GM23248 (cell line): ENCODE data around the gene ECT2L. TPM values are rescaled to one million over a fixed set of nuclear protein-coding genes. Genes with fewer than 3 reads are reported as not detected.

Experiments used
- DNase-seq: peaks from one replicate; pipeline ENCODE4 v3.0.0-alpha.2; 2015
- H2AFZ ChIP-seq: fragments of 200-600 bp; sonication (generic); 2 replicates; pipeline ENCODE4 v1.6.1; 2016; ENCODE audit warnings: antibody characterized with exemption
- H3F3A ChIP-seq: fragments of 200-600 bp; sonication (generic); 2 replicates; pipeline ENCODE4 v1.6.1; 2016; ENCODE audit warnings: mild to moderate bottlenecking, antibody characterized with exemption, mixed run types; ENCODE audit not compliant: insufficient read depth
- H3K27ac ChIP-seq: fragments of 200-600 bp; sonication (generic); 2 replicates; pipeline ENCODE4 v1.5.1; 2016; ENCODE audit warnings: mild to moderate bottlenecking
- H3K27me3 ChIP-seq: fragments of 200-600 bp; sonication (generic); replicated peaks from 2 replicates; pipeline ENCODE4 v1.6.1; 2016; ENCODE audit warnings: mild to moderate bottlenecking; ENCODE audit not compliant: insufficient read depth
- H3K36me3 ChIP-seq: fragments of 200-600 bp; sonication (generic); 2 replicates; pipeline ENCODE4 v1.6.1; 2016; ENCODE audit warnings: low read depth, mild to moderate bottlenecking
- H3K4me1 ChIP-seq: fragments of 200-600 bp; sonication (generic); 2 replicates; pipeline ENCODE4 v1.6.1; 2016; ENCODE audit warnings: mild to moderate bottlenecking; ENCODE audit not compliant: insufficient read depth
- H3K4me2 ChIP-seq: fragments of 200-600 bp; sonication (generic); one replicate; pipeline ENCODE4 v1.6.1; 2016; ENCODE audit warnings: mild to moderate bottlenecking; ENCODE audit not compliant: unreplicated experiment
- H3K4me3 ChIP-seq: fragments of 200-600 bp; sonication (generic); 2 replicates; pipeline ENCODE4 v1.5.1; 2016; ENCODE audit warnings: mild to moderate bottlenecking
- H3K79me2 ChIP-seq: fragments of 200-600 bp; sonication (generic); 2 replicates; pipeline ENCODE4 v1.6.1; 2016; ENCODE audit warnings: mild to moderate bottlenecking; ENCODE audit not compliant: insufficient read depth
- H3K9ac ChIP-seq: fragments of 200-600 bp; sonication (generic); 2 replicates; pipeline ENCODE4 v1.6.1; 2016; ENCODE audit warnings: mild to moderate bottlenecking
- H3K9me2 ChIP-seq: fragments of 200-600 bp; sonication (generic); 2 replicates; pipeline ENCODE4 v1.6.1; 2016; ENCODE audit warnings: mixed run types, mild to moderate bottlenecking, moderate library complexity; ENCODE audit not compliant: insufficient read depth
- H3K9me3 ChIP-seq: fragments of 200-600 bp; sonication (generic); one replicate; pipeline ENCODE4 v1.6.1; 2017; ENCODE audit warnings: low read depth
- H4K20me1 ChIP-seq: fragments of 200-600 bp; sonication (generic); 2 replicates; pipeline ENCODE4 v1.6.0; 2016; ENCODE audit not compliant: insufficient read depth
- EZH2 ChIP-seq: fragments of 200-600 bp; sonication (generic); IDR thresholded peaks from 2 replicates; pipeline ENCODE4 v1.6.1; 2018; ENCODE audit warnings: antibody characterized with exemption, mild to moderate bottlenecking; ENCODE audit not compliant: insufficient read depth, poor library complexity, severe bottlenecking
- EZH2phosphoT487 ChIP-seq: fragments of 200-600 bp; sonication (generic); IDR thresholded peaks from 2 replicates; pipeline ENCODE4 v1.6.1; 2018; ENCODE audit warnings: antibody characterized with exemption, moderate library complexity, mild to moderate bottlenecking, low read depth; ENCODE audit not compliant: insufficient read depth
- WGBS, 2 experiments: methylation state at CpG; one replicate each; pipeline ENCODE4 v1.1.6; 2015 to 2017; ENCODE audit warnings: low lambda C conversion rate in 2 of 2, low coverage in 1 of 2; ENCODE audit errors: missing lambda C conversion rate in 2 of 2; 5-methylcytosine and 5-hydroxymethylcytosine counted together
- in situ Hi-C: fragments of 300-500 bp; cut with MboI; formaldehyde crosslinking; loops from 2 replicates; pipeline ENCODE4 v1.15.0; 2020
- polyA plus RNA-seq: library from polyadenylated mRNA; unstranded; fragments of >200 nt; fragmentation: Nextera tagmentation; extraction: Ambion mirVana; gene quantifications from 2 replicates; pipeline ENCODE4 v1.2.1, GENCODE V29; 2016
- total RNA-seq: library from RNA; depleted of rRNA; stranded (reverse); fragments of >200 nt; shearing (Covaris generic); gene quantifications from 2 replicates; pipeline ENCODE4 v1.2.3, GENCODE V29; 2014

Gene ECT2L
- total and polyA plus RNA-seq, 2 experiments from 2014 or later, result not detected

GRCh38 chr6:138896104-138896756, 100.3 kb downstream of the ECT2L start:
- Histone ChIP-seq H3K9me2 (no peaks in the 10 kb centered on the region), H3K27me3 (no peaks in the 10 kb centered on the region), H3K36me3 (0 out of 2 replicates have a peak, but pooled peaks cover 8% of the 10 kb centered on the region), H3K4me1 (no peaks in the 10 kb centered on the region), H3K79me2 (no peaks in the 10 kb centered on the region), H3K27ac (no peak overlapping the region), H3K4me3 (no peak overlapping the region), H3K9ac (no peak overlapping the region), H4K20me1 (no peaks in the 10 kb centered on the region), H3K4me2 (no peak overlapping the region), H3F3A (no peaks in the 10 kb centered on the region), H3K9me3 (no peaks in the 10 kb centered on the region), H2AFZ (no peak overlapping the region)
- no peak for DNase-seq
- TF ChIP-seq EZH2 (no peak), EZH2phosphoT487 (no peak)
- WGBS, 2 experiments, result 96 to 97% methylated on average over 8 of the region's 8 CpGs
- in situ Hi-C loops, result no loop called here

GRCh38 chr6:138897031-138897430, 101.1 kb downstream of the ECT2L start:
- Histone ChIP-seq H2AFZ (no peak overlapping the region), H3K9me2 (no peaks in the 10 kb centered on the region), H3K9ac (no peak overlapping the region), H3K4me1 (no peaks in the 10 kb centered on the region), H3K79me2 (no peaks in the 10 kb centered on the region), H3K9me3 (no peaks in the 10 kb centered on the region), H4K20me1 (no peaks in the 10 kb centered on the region), H3K4me2 (no peak overlapping the region), H3K4me3 (no peak overlapping the region), H3K27me3 (no peaks in the 10 kb centered on the region), H3K27ac (no peak overlapping the region), H3K36me3 (peaks cover 13% of the 10 kb centered on the region; the same call in 1 of the 2 replicates), H3F3A (no peaks in the 10 kb centered on the region)
- in situ Hi-C loops, result no loop called here
- TF ChIP-seq EZH2 (no peak), EZH2phosphoT487 (no peak)
- DNase-seq, result no peak

- TF ChIP-seq EZH2phosphoT487 (no peak), EZH2 (no peak)
- 86 to 87% methylated on average over 7 of the region's 7 CpGs for WGBS, 2 experiments
- no peak overlapping the region for H3K4me3 ChIP-seq
- no peak overlapping the region for H3K9ac ChIP-seq
- H3K4me1 ChIP-seq, result no peaks in the 10 kb centered on the region
- no peak overlapping the region for H2AFZ ChIP-seq
- no peaks in the 10 kb centered on the region for H3K27me3 ChIP-seq
- H4K20me1 ChIP-seq, result no peaks in the 10 kb centered on the region
- no peaks in the 10 kb centered on the region for H3K9me3 ChIP-seq
- H3K9me2 ChIP-seq, result no peaks in the 10 kb centered on the region
- no peak overlapping the region for H3K4me2 ChIP-seq
- in situ Hi-C loops, result no loop called here
- H3K27ac ChIP-seq, result no peak overlapping the region
- no peaks in the 10 kb centered on the region for H3K79me2 ChIP-seq
- H3K36me3 ChIP-seq, result peaks cover 43% of the 10 kb centered on the region
- DNase-seq, result no peak
- H3F3A ChIP-seq, result no peaks in the 10 kb centered on the region
Measured at GRCh38 chr6:138907167-138907566, 111.3 kb downstream of the ECT2L start.

- no peak overlapping the region for H2AFZ ChIP-seq
- no peaks in the 10 kb centered on the region for H3K79me2 ChIP-seq
- H3K4me1 ChIP-seq, result no peaks in the 10 kb centered on the region
- in situ Hi-C loops, result no loop called here
- no peak overlapping the region for H3K4me2 ChIP-seq
- H3K9me3 ChIP-seq, result no peaks in the 10 kb centered on the region
- H3K27me3 ChIP-seq, result no peaks in the 10 kb centered on the region
- no peaks in the 10 kb centered on the region for H4K20me1 ChIP-seq
- no peaks in the 10 kb centered on the region for H3K9me2 ChIP-seq
- H3K36me3 ChIP-seq, result peaks cover 32% of the 10 kb centered on the region
- DNase-seq, result no peak
- H3F3A ChIP-seq, result no peaks in the 10 kb centered on the region
- no peak overlapping the region for H3K4me3 ChIP-seq
- no peak overlapping the region for H3K27ac ChIP-seq
- no peak for TF ChIP-seq EZH2
- no peak for TF ChIP-seq EZH2phosphoT487
- WGBS, 2 experiments, result 83 to 86% methylated on average over 4 of the region's 4 CpGs
- no peak overlapping the region for H3K9ac ChIP-seq
Measured at GRCh38 chr6:138909511-138909910, 113.6 kb downstream of the ECT2L start.

GRCh38 chr6:138909975-138910374, 114.1 kb downstream of the ECT2L start:
- no peaks in the 10 kb centered on the region for H4K20me1 ChIP-seq
- no peak overlapping the region for H3K27ac ChIP-seq
- no peak overlapping the region for H3K4me2 ChIP-seq
- in situ Hi-C loops, result no loop called here
- DNase-seq, result no peak
- H3F3A ChIP-seq, result no peaks in the 10 kb centered on the region
- no peak overlapping the region for H3K4me3 ChIP-seq
- H3K27me3 ChIP-seq, result no peaks in the 10 kb centered on the region
- no peaks in the 10 kb centered on the region for H3K9me3 ChIP-seq
- 56 to 63% methylated on average over 1 of the region's 1 CpG for WGBS, 2 experiments
- H3K36me3 ChIP-seq, result peaks cover 27% of the 10 kb centered on the region
- H3K79me2 ChIP-seq, result no peaks in the 10 kb centered on the region
- H2AFZ ChIP-seq, result no peak overlapping the region
- no peaks in the 10 kb centered on the region for H3K4me1 ChIP-seq
- no peaks in the 10 kb centered on the region for H3K9me2 ChIP-seq
- TF ChIP-seq EZH2 (no peak), EZH2phosphoT487 (no peak)
- no peak overlapping the region for H3K9ac ChIP-seq
